Stimulated activated CD8-positive, alpha-beta memory T cell treated with anti-CD3 and anti-CD28 coated beads, Interleukin-2, amount 100 ng/mL, for 1 hour (primary cell): ENCODE measurements around the gene STON2.
"Not testable (repeated sequence)": the region's sequence is repeated elsewhere in the genome, so short reads cannot be mapped to it uniquely, and the experiment has no call there.

Experiments used
- DNase-seq, 2 donors: peaks; one replicate each; pipeline ENCODE4 v3.0.0-alpha.2; 2020; ENCODE audit warnings: low read depth in 2 of 2

STON2 gene

GRCh38 chr14:81382517-81383225 is 17.5 kb downstream of the STON2 start:
- DNase-seq: no peak

DNA sequence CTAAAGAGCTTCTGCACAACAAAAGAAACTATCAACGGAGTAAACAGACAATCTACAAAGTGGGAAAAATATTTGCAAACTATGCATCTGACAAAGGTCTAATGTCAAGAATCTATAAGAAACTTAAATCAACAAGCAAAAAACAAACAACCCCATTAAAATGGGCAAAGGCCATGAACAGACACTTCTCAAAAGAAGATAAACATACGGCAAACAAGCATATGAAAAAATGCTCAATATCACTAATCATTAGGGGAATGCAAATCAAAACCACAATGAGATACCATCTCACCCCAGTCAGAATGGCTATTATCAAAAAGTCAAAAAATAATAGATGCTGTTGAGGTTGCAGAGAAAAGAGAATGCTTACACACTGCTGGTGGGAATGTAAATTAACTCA is 20.1 kb downstream of the STON2 start:
- DNase-seq: not testable (repeated sequence)

DNA sequence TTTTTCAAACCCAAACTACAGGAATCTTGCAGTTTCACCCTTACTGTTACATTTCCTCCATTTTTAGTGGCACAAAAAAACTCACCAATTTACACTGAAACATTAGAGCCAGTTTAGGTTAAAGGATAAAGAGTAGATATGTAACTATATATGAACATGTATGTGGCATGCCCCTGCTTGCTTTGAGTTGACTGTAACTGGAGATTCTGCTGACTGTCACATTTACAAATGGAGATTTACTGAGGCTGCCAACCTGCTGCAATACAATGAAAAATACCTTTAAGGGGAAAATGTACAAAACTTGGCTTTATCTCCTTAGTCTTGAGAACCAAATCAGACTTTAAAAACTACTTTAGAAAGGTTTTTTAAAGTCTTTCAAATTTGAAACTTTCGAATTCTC is 28.3 kb downstream of the STON2 start:
- no peak for DNase-seq

DNA sequence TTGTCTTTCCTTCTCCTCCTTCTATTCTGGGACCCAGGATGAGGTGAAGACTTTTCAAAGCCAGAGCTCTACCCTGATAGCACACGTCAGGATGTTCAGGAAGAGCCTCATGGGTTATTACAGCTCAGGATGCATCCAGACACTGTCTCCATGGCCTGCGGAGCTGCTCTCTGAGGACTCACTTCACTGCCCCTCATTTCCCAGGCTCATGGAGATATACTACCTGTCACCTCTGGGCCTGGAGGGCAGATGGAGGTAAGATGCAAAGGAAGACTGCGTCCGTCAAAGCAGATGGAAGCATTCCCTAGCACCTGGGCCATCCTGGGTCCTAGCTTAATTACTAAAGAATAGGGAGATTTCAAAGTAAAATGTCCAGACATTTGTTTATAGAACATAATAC is 32.6 kb downstream of the STON2 start:
- DNase-seq: no peak

DNA sequence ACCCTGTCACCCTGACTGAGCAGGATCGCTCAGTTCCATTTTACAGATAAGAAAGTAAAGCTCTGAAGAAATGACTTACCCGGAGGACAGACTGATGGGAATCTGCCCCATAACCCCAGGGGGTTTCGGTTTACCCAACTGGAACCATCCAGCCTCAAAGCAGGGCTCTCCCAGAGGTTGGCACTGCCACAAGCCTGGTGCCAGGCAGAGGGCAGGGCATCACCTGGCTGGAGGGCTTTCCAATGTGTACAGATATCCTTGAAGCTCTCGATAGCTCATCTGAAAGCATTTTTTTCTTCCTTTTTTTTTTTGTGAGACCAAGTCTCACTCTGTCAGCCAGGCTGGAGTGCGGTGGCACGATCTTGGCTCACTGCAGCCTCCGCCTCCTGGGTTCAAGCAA is 33.2 kb downstream of the STON2 start:
- no peak for DNase-seq

DNA sequence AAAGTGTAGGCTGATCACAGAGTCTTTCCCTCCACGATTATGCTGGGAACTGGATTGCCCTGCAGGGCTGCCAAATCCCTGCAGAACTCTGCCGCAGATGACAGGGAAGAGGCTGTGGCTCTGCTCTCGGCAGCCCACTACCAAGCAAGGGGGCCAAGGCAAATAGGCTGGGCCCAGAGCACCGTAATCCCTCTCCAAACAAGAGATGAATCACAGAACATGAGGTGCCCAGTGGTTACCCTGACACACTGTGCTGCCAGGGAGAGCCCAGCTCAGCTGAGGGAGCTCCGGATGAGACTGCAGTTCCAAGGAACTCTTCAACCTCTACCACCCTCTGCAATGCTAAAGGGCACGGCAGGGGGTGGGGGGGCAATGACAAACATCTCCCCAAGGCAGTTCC is 33.9 kb downstream of the STON2 start:
- DNase-seq: no peak

DNA sequence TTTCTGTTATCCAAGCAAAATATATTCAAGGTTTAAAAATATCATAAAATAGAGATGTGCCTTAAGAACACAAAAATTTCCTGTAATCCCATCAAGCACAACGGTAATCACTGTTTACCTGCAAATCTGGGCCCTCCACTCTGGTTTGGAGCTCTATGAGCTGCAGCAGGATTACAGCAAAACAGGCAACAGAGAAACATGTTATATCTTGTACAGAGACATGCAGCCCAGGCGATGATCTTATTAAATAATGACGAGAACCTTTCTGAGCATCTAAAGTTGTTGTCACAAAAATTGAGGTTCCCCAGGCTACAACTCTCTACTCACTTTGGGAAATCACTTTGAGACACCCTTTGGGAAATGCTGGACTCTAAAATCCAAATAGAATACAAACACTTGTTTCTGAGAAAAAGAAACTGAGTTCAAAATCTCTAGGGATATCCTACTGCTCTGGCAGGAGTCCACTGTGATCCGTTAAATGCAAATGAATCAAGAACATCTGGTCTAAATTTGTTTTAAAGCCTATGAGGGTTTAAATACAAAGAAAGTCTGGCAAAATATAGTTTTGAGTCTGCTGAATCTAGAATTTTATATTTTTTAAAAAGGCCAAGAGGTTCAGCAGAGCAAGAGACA is 36.3 kb downstream of the STON2 start:
- no peak for DNase-seq

- DNase-seq: no peak
These were observed 46.3 kb downstream of the STON2 start for GRCh38 chr14:81353691-81354323.

- no peak for DNase-seq
These were observed 47.7 kb downstream of the STON2 start for GRCh38 chr14:81352413-81352812.

DNA sequence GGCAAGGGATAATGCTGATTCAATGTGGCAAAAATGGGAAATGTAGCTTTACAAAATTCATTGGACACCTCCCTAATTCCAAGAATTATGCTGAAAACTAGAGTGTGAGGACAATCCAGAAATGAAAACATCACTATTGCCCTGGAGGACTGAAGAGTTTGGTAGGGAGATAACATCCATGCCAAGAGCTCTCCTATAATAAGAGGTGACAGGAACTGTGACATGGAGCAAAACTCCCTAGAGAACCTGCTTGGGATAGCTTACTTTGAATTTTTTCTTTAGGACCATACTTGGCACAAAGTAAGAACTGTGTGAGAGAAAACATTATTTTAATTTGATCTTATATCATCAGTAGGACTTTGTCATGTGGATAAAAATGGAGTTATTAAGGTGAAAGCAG is 48.9 kb downstream of the STON2 start:
- DNase-seq: no peak

DNA sequence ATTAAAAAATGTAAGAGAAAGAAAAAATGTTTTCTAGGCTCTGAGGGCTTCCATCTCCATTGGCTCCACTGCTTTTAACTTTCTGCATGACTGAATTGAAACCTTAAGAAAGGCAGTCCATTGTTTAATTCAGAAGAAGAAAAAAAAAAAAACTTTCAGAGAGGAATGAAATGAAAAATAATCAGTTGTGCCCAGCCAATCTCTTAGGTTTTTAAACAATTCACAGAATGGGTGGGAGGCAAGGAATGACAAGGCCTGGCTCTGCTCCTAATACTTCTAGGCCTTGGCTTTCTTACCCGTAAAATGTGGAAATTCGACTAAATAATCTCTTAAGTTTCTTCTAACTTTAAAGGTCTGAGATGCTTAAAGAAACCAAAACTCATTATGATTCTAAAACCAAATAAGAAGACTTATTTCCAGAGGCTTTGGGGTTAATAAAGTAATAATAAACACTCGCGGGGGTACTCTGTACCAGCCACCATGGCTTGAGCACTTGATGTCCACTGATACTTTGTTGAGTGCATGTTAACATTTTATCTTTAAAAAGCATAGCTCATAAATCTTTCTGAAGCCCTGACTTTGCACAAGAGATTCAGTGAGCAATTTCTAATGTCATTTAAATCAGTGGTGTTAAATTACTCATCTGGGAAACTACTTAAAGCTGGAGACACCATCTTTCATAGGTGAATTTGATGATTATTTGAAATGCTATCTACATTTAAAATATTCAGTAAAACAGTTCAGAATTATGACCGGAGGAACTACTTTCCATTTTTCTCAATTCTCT is 49.6 kb downstream of the STON2 start:
- DNase-seq: no peak

DNA sequence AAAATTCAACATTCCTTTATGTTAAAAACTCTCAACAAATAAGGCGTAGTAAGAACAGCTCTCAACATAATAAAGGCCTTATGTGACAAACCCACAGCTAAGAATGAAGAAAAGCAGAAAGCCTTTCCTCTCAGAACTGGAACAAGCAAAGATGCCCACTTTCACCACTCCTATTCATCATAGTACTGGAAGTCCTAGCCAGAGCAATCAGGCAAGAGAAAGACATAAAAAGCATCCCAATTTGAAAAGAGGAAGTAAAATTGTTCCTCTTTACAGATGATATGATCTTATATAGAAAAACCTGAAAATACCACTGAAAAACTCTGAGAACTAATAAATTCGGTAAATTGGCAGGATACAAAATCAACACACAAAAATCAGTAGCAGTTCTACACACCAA is 52.1 kb downstream of the STON2 start:
- DNase-seq: no peak

DNA sequence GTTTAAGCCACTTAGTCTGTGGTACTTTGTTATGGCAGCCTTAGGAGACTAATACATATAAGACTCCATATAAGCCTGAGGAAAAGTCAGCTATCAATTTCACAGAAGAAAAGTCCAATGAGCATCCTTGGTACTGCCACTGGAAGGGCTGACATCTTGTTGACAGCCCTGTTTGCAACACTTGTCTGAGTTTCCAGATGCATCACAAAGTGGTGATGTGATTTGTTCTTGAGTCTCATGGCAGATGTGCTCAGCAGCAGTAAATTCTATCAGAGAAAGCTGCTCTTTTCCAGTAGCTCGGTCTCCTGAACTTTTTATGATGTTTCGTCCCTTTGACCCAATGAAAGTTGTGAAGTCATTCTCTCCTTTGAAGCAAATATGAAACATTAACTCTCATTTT is 54.3 kb downstream of the STON2 start:
- no peak for DNase-seq

DNA sequence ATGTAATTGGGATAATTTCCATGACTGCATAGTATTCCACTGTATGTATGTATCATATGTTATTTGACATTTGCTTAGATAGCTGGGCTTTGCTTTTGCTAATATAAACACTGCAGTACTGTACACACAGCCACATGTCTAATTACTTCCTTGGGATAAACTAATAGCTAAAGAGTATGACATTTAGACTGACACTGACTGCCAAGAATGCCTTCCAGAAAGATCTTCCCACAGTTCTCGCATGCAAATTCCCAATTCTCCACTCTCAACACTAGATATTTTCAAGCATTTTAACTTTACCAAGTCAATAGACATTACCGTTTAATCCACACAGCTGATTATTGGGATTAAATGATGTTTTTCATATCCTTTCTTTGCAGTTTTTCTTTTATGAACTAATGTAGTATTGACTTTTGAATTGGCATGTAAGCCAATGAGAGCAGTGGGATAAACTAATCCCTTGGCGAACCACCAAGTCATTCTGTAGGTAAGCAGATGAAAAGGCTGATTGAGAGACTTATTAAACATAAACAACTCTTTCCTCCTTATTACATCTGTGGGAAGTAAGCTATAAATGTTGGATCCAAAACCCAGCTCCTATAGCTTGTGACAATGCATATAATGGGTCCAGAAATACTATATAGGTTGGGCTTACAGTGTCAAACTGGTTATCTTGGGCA is 55.5 kb downstream of the STON2 start:
- DNase-seq: no peak

GRCh38 chr14:81343701-81344100 is 56.4 kb downstream of the STON2 start:
- DNase-seq: no peak

DNA sequence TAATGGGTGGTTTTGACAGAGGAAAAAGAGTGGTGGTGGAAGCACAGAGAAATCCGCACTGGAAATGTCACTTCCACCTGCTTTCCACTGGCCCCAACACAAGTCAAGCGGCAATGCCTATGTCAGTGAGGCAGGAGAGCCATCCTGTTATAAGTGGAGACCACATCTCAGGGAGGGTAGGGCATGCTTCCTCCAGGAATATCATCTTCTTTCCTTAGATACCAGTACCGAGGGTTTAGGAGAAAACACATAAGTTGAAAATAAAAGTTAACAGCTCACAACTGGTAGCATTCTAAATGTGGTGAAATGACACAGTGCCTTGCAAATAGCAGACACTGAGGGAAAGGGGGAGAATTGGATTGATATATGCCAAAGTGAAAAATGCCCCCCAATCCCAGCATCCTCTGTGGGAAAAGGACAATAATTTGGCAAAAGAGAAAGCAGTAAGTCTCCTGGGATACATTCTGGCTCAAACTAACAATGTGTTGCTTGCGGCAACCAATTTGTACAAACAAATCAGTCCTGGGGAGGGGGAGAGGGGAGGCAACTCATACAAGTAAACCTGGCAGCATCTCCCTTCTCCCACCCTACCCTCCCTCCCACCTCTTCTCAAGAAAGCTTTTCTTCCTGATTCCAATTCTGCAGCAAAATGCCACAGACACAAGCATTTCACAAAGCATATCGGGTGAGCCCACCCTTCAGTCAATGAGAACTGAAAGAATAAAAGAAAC is 57.1 kb downstream of the STON2 start:
- no peak for DNase-seq

DNA sequence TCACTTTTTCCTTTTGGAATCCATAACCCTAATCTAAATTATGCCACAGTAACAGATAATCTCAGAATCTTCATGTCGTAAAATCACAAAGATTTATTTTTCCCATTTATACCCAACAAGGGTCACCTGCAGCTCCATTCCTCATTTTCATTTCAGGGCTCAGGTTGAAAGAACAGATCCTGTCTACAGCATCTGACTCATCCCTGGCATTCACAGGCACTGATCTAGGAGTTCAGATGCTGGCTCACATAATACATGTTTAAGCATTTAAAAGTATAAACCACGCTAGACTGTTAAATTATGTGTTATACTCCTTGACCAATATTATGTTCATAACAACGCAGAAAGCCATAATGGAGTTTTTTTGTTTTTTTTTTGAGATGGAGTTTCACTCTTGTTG is 58.3 kb downstream of the STON2 start:
- no peak for DNase-seq

DNA sequence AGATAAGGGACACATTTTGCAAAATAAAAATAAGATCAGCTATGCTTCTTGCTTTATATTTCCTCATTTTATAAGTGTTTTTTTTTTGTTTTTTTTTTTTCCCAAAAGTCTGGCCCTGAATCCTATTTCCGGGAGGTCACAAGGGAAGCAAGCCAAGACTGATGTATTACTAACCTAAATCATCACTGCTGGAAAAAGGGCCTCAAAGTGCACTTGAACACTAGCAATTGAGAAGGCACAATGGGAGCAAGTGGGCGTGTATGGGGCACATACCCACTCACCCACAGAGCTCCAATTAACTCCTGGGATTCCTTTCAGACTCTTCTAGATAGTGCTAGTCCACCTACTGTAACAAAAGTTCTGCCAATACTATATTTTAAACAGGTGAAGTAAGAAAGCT is 58.8 kb downstream of the STON2 start:
- DNase-seq: no peak

DNA sequence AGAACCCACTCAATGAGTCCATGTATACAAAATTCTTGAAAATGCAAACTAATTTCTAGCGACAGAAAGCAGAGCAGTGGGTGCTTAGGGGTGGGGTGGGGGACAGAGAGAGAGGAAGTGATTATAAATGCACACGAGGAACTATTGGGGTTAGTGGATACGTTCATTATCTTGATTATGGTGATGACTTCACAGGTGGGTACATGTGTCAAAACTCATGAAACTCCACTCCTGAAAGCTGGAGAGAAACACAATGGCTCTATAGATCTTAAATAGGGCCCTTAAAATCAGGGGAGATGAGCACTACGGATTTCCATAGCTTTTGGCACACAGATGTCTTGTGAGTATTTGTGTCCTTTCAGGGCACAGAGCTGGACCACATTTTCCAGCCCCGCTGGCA is 59.9 kb downstream of the STON2 start:
- no peak for DNase-seq

GRCh38 chr14:81337073-81337472 is 63.1 kb downstream of the STON2 start:
- no peak for DNase-seq

- no peak for DNase-seq
These were observed 64.1 kb downstream of the STON2 start for GRCh38 chr14:81336009-81336408.
